ENCODE measurements around the gene MYH10.

Gene MYH10

GRCh38 chr17:8426094-8426720, 204.3 kb downstream of the MYH10 start:
- Histone ChIP-seq H3K36me3 (ENCODE audit: control insufficient read depth, insufficient read depth, low read length) (no peaks in the 10 kb centered on the region), H3K4me3 (ENCODE audit: low read length) (no peak overlapping the region), H3K27ac (ENCODE audit: low read length) (no peak overlapping the region), H3K9me3 (ENCODE audit: control insufficient read depth, insufficient read depth, low read length) (no peaks in the 10 kb centered on the region), H3K27me3 (ENCODE audit: control insufficient read depth, insufficient read depth, low read length) (no peaks in the 10 kb centered on the region), H3K4me1 (ENCODE audit: control insufficient read depth, insufficient read depth, low read length) (no peaks in the 10 kb centered on the region)
- no peak for DNase-seq (ENCODE audit: low read depth, low spot score)
- WGBS (ENCODE audit: insufficient coverage, insufficient read length): no CpG with 5 or more reads among the region's 6 CpGs
